ENCODE data around the gene AHNAK2.

AHNAK2 gene

GRCh38 chr14:105006831-105007592 is 28.8 kb upstream of the AHNAK2 start:
- DNase-seq (ENCODE audit: low read depth): no peak
- TF ChIP-seq MAX (IDR thresholded peaks at IDR 0.05; ENCODE audit: low read depth, low read length) (no peak), MYC (IDR thresholded peaks at IDR 0.05; ENCODE audit: low read depth, low read length) (no peak), POLR2A (IDR thresholded peaks at IDR 0.05; ENCODE audit: extremely low read depth, insufficient read length) (no peak)
- TF ChIP-seq, protein P1, sequence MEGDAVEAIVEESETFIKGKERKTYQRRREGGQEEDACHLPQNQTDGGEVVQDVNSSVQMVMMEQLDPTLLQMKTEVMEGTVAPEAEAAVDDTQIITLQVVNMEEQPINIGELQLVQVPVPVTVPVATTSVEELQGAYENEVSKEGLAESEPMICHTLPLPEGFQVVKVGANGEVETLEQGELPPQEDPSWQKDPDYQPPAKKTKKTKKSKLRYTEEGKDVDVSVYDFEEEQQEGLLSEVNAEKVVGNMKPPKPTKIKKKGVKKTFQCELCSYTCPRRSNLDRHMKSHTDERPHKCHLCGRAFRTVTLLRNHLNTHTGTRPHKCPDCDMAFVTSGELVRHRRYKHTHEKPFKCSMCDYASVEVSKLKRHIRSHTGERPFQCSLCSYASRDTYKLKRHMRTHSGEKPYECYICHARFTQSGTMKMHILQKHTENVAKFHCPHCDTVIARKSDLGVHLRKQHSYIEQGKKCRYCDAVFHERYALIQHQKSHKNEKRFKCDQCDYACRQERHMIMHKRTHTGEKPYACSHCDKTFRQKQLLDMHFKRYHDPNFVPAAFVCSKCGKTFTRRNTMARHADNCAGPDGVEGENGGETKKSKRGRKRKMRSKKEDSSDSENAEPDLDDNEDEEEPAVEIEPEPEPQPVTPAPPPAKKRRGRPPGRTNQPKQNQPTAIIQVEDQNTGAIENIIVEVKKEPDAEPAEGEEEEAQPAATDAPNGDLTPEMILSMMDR (IDR thresholded peaks at IDR 0.05; ENCODE audit: low read depth, low read length): no peak
- H3K4me3 ChIP-seq (ENCODE audit: low read depth, low read length): no peak overlapping the region

GRCh38 chr14:105005929-105006830 is 28.0 kb upstream of the AHNAK2 start:
- H3K4me3 ChIP-seq (ENCODE audit: low read depth, low read length): no peak overlapping the region
- no peak for DNase-seq (ENCODE audit: low read depth)

GRCh38 chr14:105005329-105005928 is 27.3 kb upstream of the AHNAK2 start:
- DNase-seq (ENCODE audit: low read depth): no peak
- H3K4me3 ChIP-seq (ENCODE audit: low read depth, low read length): no peak overlapping the region
- no peak for TF ChIP-seq MAX (IDR thresholded peaks at IDR 0.05; ENCODE audit: low read depth, low read length)
- TF ChIP-seq, protein P1 (IDR thresholded peaks at IDR 0.05; ENCODE audit: low read depth, low read length): no peak
- no peak for TF ChIP-seq POLR2A (IDR thresholded peaks at IDR 0.05; ENCODE audit: extremely low read depth, insufficient read length)
- no peak for TF ChIP-seq MYC (IDR thresholded peaks at IDR 0.05; ENCODE audit: low read depth, low read length)

More at GRCh38 chr14:105005929-105006830, 28.0 kb upstream of the AHNAK2 start:
- TF ChIP-seq MYC (IDR thresholded peaks at IDR 0.05; ENCODE audit: low read depth, low read length): no peak
- TF ChIP-seq POLR2A (IDR thresholded peaks at IDR 0.05; ENCODE audit: extremely low read depth, insufficient read length): no peak
- TF ChIP-seq, protein P1 (IDR thresholded peaks at IDR 0.05; ENCODE audit: low read depth, low read length): no peak
- TF ChIP-seq MAX (IDR thresholded peaks at IDR 0.05; ENCODE audit: low read depth, low read length): no peak

GRCh38 chr14:104999361-104999760 is 21.2 kb upstream of the AHNAK2 start:
- no peak for DNase-seq (ENCODE audit: low read depth)
- TF ChIP-seq MYC (IDR thresholded peaks at IDR 0.05; ENCODE audit: low read depth, low read length) (no peak), MAX (IDR thresholded peaks at IDR 0.05; ENCODE audit: low read depth, low read length) (no peak), POLR2A (IDR thresholded peaks at IDR 0.05; ENCODE audit: extremely low read depth, insufficient read length) (no peak)
- TF ChIP-seq, protein P1 (IDR thresholded peaks at IDR 0.05; ENCODE audit: low read depth, low read length): no peak
- no peak overlapping the region for H3K4me3 ChIP-seq (ENCODE audit: low read depth, low read length)

DNA sequence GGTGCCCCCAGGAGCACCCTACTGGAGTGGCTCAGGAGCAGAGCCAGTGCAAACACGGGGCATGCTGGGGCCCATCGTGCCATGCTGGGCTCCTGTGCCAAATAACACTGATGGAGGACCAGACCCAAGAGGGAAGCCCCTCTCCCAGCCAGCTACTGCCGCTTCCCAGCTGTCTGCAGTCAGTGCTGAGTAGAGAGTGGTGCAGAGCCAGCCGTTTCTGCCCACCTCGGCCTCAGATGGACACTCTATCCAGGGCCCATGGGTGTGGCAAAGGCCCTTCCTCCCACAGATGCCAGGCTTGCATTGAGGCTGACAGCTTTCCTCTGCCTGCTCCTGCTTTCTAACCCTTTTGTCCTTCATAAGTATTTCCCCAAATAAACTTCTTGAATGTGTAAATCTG is 20.6 kb upstream of the AHNAK2 start:
- TF ChIP-seq MYC (IDR thresholded peaks at IDR 0.05; ENCODE audit: low read depth, low read length) (no peak), POLR2A (IDR thresholded peaks at IDR 0.05; ENCODE audit: extremely low read depth, insufficient read length) (no peak)
- DNase-seq (ENCODE audit: low read depth): no peak
- H3K4me3 ChIP-seq (ENCODE audit: low read depth, low read length): no peak overlapping the region

Measured in NB4 (cell line).